NCI-H446 (cell line): Measurements from ENCODE around the gene UPF2.
"Not testable (repeated sequence)": the region's sequence is repeated elsewhere in the genome, so short reads cannot be mapped to it uniquely, and the experiment has no call there.

Experiments
- DNase-seq, 2 experiments: peaks; one replicate each; lab custom pipeline; 2025; lab: John Stamatoyannopoulos, UW

The UPF2 gene

DNA sequence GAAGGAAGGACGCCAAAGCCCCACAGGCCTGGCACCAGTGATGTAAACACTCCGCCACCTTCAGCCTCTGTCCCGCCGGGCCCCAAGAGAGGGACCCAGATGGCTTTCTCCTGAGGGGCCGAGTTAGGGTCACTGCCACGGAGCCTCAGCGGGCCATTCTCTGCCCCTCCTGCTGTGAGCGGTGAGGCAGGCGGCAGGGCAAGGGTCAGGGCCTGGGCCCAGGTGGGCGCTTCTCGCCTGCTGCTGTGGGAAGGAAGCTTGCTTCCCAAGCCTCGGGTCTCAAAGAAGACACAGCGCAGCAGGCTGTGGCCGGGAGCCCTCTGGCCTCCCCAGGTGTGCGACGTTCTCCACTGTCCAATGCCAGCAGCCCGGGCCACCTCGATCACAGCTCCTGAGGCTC is 134.7 kb downstream of the UPF2 start:
- DNase-seq, result no peak

DNA sequence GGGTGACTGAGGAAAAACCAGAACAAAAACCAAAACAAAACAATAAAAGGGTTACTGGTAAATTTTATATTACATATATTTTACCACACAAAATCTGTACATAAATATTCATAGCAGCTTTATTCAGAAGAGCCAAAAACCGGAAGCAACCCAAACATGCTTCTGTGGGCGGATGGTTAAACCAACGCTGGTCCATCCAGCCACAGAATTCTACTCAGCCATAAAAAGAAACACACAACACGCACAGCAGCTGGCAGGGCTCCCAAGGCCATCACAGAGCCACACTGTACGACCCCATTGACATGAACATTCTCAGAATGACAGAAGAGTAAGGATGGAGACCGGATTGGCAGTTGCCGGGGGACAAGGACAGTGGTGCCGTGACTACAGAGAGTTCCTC is 135.9 kb downstream of the UPF2 start:
- no peak for DNase-seq

DNA sequence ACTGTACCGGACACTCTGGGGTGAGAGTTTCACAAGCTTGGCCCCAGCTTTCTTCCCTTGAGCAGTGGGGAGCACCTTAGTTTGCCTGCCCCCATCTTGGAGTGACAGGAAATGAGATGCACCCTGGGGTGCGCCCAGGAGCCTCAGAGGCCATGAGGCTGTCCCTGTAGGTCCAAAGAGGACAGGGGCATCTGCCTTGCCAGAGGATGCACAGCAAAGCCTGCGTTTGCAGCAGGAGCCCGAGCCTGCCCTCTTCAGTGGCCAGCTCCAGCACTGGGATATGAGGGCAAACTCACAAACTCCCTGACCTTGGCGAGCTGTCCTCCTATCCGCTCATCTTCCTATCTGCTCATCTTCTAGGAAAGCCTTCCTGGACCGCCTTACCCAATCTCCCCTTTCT is 140.0 kb downstream of the UPF2 start:
- no peak for DNase-seq

DNA sequence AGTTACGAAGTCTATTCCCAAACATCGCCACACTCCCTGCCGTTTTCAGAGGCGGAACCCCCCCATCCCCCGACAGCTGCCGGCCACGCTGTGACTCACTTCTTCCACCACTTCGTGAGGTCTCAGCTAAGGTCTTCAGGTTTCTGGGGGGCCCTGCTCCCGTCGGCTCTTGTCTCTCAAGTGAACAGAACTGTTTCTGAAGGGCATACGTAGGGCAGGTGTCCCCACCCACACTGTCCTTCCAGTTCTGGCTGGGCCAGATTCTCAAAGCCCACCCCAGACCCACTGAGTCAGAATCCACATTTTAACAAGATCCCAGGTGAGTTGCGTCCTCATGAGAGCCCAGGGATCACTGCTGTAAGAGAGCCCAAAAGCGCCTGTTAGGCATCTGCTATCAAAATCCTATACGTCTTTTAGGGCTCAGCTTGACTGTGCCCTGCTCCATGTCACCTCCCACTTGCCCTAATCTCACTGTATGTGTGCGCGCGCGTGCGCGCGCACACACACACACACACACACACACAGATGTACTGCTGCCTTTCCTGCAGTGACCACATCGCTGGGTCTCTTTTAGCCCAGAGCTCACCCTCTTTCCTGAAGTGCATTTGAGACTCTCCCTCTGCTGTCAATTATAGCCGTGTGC is 140.7 kb downstream of the UPF2 start:
- DNase-seq, result no peak

DNA sequence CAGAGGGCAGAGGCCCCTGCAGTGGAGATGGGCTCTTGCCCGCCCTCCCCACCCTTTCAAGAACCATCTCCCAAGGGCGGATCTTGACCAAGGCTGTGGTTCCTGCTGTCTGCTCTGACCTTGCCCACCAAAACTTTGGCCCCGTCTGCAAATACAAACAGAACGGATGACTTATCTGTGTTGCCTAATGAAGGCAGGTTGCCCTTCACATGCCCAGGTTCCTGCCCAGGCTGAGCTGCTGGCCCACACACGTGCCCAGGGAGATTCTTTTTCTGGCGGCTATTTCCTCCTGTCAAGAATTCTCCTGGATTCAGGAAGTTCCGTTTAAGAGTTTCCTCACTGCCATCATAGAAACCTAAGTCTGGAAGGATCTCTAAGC is 141.2 kb downstream of the UPF2 start:
- DNase-seq, result no peak

DNA sequence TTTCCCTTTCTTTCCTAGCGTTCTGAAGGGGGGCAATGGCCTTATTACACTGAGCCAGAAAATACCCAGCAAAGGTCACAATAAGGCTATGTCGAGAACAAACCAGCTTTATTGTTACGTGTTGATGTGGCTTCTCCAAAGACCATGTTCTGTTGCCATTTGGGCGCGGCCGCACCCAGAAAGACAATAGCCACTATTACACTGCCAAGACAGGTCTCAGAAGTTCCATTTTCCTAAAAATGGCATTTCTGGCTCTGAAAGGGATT is 141.6 kb downstream of the UPF2 start:
- no peak for DNase-seq

DNA sequence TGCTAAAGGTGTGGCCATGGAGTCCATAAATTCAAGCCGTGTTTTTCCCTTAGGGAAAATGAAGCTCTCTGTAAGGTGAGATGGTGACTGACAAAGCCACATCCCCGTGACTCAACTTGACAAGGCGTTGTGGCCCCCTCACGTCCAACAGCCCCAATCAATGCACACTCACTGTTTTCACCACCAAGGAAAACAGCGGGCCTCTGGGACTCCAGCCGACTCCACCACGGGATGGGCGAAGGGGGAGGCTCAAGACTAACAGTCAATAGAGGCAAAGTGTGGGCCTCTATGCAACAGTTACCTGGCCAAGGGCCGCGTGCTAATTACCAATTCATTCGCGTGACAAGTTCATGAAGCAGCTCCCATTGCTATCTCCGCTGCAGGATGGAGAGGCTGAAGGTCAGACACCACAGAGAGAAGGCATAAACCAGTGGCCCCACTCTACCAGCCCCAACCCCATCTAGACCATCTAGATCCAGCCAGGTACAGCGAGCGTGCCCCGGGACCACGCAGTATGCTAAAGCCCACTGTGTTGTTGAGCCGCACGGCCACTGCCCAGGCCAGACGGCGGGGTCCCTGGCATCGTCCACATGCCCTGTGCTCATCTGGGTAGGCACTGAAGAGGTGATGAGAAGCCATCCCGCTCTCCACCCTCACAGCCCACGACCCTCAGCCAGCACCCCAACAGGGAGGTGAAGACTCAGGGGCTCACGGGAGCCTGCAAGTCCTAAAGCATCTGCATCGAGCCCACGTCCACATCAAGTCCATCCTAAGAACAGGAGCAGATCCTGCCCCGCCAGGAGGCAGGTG is 143.3 kb downstream of the UPF2 start:
- no peak for DNase-seq

DNA sequence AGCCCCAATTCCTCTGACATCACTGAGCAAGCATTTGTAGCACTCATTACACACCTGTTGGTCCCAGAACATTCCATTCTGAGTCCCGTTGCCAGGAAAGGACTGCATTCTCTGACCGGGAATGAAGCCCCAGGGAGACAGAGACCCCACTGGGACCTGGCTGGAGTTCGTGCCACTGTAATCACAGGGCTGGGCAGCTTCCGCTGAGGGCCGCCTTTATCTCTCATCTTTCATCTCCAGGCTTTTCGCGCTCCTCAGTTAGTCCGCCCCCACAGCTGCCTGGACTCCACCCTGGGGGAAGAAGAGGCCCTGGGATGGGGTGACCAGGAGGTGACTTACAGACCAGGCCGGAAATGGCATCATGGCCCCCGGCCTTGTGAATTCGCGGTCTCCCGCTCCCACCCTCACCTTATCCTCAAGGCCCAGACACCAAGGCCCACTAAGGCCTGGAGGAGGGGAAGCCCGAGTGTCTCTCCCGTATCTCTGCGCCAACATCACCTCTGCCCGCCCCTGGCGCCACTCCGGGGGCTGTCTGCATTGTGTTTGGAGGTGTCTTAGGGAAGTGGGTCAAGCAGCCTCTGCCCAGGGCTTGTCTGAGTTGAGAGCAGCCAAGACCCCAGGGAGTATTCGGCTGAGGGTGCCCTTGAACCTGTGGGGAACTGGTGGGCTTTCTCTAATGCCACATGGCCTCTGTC is 144.1 kb downstream of the UPF2 start:
- DNase-seq, result no peak

DNA sequence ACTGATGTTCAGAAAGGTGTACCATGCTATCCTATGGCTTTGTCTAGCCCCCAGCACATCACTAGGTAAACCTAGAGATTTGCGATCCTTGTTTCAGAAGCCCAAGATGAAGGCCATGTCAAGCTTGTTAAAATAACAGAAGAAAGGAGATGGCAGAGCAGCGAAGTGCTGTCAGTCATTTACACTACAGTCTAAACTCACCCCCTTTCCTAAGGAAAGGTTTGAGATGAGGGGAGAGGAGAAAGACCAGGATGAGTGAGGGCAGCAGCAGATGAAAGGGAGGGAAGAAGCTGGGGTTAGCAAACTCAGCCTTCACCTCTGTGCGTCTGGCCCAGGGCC is 144.6 kb downstream of the UPF2 start:
- no peak for DNase-seq

DNA sequence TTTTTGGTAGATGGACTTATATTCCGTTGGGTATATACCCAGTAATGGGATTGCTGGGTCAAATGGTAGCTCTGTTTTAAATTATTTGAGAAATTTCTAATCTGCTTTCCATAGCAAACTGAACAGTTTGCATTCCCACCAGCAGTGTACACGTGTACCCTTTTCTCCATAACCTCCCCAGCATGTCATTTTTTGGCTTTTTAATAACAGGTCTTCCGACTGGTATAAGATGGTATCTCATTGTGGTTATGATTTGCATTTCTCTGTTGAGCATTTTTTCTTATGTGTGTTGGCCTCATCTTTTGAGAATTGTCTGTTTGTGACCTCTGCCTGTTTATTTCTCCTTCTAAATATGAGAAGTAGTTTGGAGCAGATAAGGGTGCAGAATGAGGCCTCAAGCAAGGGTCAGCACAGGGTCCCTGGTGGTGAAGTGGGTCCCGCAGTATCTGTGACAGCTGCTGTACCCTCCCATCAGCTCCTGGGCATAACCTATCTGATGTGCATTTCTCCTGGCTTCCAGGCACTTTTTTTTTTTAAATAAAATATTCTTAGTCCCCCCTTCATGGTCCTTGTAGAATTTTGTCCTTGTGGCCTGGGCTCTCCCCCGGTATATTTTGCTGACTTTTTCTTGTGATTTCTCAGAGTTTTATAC is 145.9 kb downstream of the UPF2 start:
- no peak for DNase-seq

DNA sequence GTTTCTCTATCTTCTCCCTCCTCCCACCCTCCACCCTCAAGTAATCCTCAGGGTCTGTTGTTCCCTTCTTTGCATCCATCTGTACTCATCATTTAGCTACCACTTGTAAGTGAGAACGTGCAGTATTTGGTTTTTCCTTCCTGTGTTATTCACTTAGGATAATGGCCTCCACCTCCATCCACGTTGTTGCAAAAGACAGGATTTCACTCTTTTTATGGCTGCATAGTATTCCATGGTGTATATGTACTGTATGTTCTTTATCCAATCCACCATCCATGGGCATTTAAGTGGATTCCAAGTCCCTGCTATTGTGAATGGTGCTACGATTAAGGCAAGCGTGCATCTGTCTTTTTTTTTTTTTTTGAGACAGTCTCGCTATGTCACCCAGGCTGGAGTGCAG is 147.0 kb downstream of the UPF2 start:
- DNase-seq, result no peak

DNA sequence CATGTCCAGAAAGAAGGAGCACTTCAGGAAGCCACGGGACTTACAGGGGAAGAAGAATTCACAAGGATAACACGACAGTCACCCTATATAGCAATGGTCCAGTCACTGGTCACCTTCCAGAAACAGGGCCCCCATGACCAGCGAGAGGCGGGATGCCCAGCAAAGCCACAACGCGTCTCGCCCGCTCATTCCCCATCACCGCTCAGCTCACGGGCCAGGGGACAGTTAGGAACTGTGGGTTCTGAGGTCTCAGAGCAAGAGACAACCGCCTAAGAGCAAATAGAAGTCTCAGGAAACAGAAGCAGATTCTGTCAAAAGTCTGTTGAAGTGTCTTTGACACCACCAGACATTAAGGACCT is 147.5 kb downstream of the UPF2 start:
- DNase-seq, result no peak

DNA sequence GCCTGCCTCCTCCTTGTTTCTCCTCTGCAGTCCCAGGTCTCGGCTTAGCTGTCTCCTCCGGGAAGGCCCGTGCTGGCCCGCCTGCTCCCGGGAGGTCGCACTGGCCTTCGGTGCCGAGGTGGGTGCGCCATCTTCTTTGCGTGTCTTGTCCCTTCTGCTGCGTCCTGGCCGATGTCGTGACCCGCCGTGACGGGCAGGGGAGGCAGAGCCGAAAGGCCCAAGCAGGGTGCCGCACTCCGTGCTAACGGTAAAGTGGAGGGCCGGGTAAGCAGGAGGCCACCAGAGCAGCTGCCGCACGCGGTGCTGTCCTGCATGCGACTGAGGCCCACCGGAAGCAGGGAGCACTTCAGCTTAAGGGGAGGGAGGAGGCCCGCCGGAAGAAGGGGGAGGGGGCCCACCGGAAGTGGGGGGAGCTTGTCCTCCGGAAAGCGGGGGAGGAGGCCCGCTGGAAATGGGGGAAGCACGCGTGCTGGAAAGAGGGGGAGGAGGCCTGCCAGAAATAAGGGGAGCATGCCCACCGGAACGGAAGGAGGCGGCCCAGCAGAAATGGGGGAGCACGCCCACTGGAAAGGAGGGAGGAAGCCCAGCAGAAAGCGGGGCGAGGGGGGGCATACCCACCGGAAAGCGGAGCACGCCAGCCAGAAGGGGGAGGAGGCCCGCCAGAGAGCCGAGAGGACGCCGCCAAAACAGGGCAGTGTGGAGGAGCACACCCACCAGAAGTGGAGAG is 148.1 kb downstream of the UPF2 start:
- DNase-seq, result no peak

DNA sequence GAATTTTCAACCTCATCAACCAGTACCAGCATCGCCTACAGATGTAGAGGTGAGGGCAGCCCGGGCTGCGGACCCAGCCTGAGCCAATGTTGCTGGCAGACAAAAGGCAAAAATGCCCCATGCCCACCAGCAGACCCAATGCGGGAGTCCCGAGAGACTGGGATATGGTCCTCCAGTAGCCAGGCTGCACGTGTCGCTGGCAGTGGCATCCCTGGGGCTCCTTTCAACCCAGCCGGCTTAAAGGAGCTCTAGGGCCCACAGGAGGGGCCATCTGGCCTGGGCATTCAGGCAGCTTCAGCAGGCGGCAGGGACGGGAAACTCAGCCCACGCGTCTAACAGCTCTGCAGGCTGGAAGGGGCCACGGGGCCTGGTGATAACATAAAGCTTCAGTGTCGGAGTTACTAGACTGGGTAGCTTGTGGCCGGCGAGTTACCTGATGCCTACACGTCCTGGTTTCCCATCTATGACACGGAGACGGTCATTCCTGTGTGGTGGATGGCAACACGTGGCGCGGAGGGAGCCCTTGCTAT is 148.8 kb downstream of the UPF2 start:
- DNase-seq, result no peak

DNA sequence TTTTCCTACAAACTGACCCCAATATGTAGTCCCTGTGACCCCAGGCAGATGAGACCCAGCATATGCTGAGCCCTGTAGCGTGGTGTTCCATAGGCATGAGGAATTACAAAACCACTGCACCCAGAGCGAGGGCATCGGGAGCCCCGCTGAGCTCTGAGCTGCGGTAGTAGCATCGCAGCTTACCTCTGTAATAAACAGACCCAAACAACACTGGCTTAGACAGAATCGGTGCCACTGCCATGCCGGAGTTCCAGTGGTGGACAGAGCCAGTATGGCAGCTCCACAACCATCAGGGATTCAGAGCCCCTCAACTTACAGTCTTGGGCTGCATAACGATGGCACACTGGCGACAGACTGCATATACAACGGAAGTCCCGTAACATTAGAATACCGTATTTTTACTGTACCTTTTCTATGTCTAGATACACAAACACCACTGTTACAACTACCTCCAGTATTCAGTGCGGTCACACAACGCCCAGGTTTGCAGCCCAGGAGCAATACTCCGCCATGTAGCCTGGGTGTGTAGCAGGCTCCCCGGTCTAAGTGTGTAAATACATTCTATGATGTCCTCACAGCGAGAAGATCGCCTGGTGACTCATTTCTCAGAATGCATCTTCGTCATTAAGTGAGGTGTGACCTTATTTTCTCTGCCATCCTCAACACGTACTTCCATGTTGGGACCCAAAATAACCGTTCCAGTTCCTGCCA is 150.7 kb downstream of the UPF2 start:
- DNase-seq, result no peak

DNA sequence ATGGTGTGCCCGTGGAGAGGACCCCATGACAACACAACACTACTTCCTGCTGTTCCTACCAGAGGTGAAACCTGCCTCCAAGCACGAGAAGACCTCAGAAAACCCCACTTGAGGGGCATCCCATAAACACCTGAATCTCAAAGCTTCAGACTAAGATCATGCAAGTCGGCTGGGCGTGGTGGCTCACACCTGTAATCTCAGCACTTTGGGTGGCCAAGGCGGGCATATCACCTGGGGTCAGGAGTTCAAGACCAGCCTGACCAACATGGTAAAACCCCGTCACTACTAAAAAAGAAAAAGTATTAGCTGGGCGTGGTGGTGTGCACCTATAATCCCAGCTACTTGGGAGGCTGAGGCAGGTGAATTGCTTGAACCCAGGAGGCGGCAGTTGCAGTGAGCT is 153.3 kb downstream of the UPF2 start:
- not testable (repeated sequence) for DNase-seq

DNA sequence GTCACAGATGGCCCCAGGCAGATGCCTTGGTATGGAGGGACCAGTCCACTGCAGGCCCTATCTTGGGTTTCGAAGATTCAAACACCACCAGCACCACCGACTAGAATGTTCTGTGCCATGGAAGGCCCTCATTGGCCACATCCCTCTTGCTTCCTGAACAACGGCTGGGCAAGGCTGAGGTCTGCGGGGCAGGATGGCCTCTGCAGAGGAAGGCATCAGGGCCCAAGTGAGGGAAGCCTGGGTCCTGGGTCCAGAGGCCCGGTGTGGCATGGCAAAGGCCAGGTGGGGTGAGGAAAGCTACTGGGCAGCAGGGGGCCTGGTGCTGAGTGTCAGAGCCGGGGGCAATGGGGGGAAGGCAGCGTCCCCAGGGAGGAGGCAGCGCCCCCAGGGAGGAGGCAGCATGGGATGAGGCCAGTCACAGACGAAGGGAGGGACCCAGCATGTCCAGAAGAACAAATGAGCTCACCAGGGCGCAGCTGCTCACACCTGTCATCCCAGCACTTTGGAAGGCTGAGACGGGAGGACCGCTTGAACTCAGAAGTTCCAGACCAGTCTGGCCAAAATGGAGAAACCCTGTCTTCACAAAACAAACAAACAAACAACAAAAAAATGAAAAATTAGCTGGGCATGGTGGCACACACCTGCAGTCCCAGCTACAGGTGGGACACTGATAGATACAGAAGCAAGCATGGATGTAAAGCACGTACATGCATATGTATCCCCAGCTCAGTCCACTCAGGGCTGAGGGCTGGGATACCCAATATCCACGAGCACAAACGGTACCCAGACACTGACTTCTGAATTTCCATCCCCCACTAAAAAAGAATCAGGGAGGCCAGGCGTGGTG is 155.0 kb downstream of the UPF2 start:
- DNase-seq, result no peak

DNA sequence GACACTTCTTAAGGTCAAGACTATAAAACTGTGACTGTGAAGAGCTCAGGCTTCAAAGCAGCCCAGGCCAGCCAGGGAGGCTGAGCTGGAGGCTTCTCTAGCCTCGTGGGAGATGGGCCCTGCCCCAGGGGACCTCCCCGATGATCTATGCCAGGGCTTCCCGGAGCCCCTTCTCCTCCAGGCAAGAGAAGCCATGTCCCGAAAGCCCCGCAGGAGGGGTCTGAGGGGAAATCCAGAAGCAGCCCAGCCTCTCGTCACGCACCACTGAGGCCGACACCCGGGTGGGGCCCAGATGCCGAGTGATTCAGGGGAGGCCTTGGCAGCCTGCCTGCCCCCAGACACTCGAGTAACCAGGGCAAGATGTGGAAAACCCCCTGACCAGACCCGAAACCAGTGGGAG is 155.8 kb downstream of the UPF2 start:
- DNase-seq, result no peak

DNA sequence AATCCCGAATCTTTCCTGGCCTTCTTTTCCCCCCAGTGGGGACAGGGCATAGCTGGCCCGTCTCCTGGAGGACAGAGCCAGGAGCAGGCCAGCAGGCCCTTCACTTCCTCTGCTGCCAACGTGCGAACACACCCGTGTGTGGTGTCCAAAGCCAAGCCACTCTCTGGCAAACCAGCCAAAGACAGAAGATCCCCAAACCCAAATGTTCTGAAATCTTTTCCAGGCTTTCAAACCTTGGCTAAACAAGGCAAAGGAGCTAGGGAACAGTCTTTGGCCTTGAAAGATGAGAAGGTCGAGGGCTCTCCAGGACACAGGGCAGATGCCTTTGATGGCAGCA is 156.5 kb downstream of the UPF2 start:
- no peak for DNase-seq

DNA sequence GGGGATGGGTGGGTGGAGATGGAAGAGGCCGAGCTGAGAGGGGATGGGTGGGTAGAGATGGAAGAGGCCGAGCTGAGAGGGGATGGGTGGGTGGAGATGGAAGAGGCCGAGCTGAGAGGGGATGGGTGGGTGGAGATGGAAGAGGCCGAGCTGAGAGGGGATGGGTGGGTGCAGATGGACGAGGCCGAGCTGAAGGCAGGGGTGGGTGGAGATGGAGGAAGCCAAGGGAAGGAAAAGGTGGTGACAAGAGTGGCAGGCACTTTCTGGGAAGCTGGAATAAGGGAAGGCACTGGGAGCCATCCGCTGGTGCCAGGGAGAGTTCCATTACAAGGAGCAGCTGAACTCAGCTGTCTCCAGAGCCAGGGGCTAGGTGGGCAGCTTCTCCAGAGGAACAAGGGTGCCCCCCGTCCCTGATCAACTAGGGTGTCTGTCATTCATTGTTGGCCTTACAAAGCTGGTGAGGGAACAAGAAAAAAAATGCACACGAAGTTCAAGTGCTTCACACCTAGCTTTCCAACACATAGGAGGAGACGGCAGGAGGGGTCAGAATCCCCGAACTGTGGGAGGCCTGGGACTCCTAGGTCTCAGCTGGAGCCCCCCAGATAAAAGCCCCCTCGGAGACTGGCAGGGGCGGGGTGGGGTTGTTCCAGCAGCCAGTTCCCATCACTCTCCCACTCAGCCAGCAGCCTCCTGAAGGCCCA is 157.0 kb downstream of the UPF2 start:
- no peak for DNase-seq
